Measurements from ENCODE around the gene ZDHHC22.

GRCh38 chr14:77157740-77158139 is 16.1 kb upstream of the ZDHHC22 start:
- TF ChIP-seq CTCF (IDR thresholded peaks at IDR 0.05) (no peak), POLR2A (IDR thresholded peaks at IDR 0.05) (no peak), POLR2AphosphoS5 (IDR thresholded peaks at IDR 0.05) (no peak)

Measured in breast epithelium (tissue), 3 donors.